Neuronal stem cell (in vitro differentiated cells): ENCODE data around the gene MLANA.

ENCODE experiments used
- DNase-seq: peaks from one replicate; pipeline ENCODE4 v3.0.0-alpha.2; 2013; ENCODE audit warnings: low spot score
- H2AFZ ChIP-seq: one replicate; pipeline ENCODE4 v1.6.1; 2013; ENCODE audit warnings: mild to moderate bottlenecking, low read length, inconsistent platforms
- H2AK5ac ChIP-seq: 2 replicates; pipeline ENCODE4 v1.6.1; 2013; ENCODE audit warnings: low read depth, mild to moderate bottlenecking, inconsistent platforms, low read length, moderate library complexity, mixed read lengths
- H2BK120ac ChIP-seq: 2 replicates; pipeline ENCODE4 v1.6.1; 2013; ENCODE audit warnings: low read depth, mild to moderate bottlenecking, inconsistent platforms, low read length, moderate library complexity, mixed read lengths
- H2BK12ac ChIP-seq: one replicate; pipeline ENCODE4 v1.6.1; 2013; ENCODE audit warnings: low read length, inconsistent platforms
- H2BK15ac ChIP-seq: 2 replicates; pipeline ENCODE4 v1.6.1; 2013; ENCODE audit warnings: mild to moderate bottlenecking, low read length, inconsistent platforms, mixed read lengths
- H2BK5ac ChIP-seq: one replicate; pipeline ENCODE4 v1.6.1; 2013; ENCODE audit warnings: inconsistent platforms, mild to moderate bottlenecking, low read length, moderate library complexity
- H3K14ac ChIP-seq: one replicate; pipeline ENCODE4 v1.6.1; 2013; ENCODE audit warnings: low read length, inconsistent platforms
- H3K18ac ChIP-seq: 2 replicates; pipeline ENCODE4 v1.6.1; 2013; ENCODE audit warnings: low read length, inconsistent platforms
- H3K23ac ChIP-seq: 2 replicates; pipeline ENCODE4 v1.6.1; 2013; ENCODE audit warnings: low read depth, mild to moderate bottlenecking, mixed read lengths, low read length, inconsistent platforms; ENCODE audit not compliant: poor library complexity
- H3K27ac ChIP-seq: replicated peaks from 3 replicates; pipeline ENCODE4 v1.5.1; 2013; ENCODE audit warnings: low read length, inconsistent platforms
- H3K27me3 ChIP-seq, 3 experiments: 2 replicates each; pipeline ENCODE4 v1.6.1; 2013; ENCODE audit warnings: low read length in 3 of 3, mild to moderate bottlenecking in 2 of 3, inconsistent platforms in 1 of 3, low read depth in 1 of 3, mixed read lengths in 1 of 3, moderate library complexity in 1 of 3; ENCODE audit not compliant: control insufficient read depth in 3 of 3, insufficient read depth in 3 of 3
- H3K36me3 ChIP-seq, 2 donors: replicated peaks in 1 of 2; 2 replicates each; pipeline ENCODE4 v1.6.1; 2013; ENCODE audit warnings: low read length in 2 of 2; ENCODE audit not compliant: control insufficient read depth in 2 of 2, insufficient read depth in 2 of 2
- H3K4ac ChIP-seq: 2 replicates; pipeline ENCODE4 v1.6.1; 2013; ENCODE audit warnings: inconsistent platforms, mild to moderate bottlenecking, low read length, moderate library complexity
- H3K4me1 ChIP-seq, 2 donors: 1 replicate in 1 of 2; 2 replicates in 1 of 2; pipeline ENCODE4 v1.6.1; 2013; ENCODE audit warnings: low read length in 2 of 2, low read depth in 1 of 2; ENCODE audit not compliant: control insufficient read depth in 2 of 2, insufficient read depth in 1 of 2
- H3K4me2 ChIP-seq: one replicate; pipeline ENCODE4 v1.6.1; 2013; ENCODE audit warnings: mild to moderate bottlenecking, low read length, inconsistent platforms; ENCODE audit not compliant: insufficient read depth, poor library complexity, severe bottlenecking
- H3K4me3 ChIP-seq, 2 donors: 2 replicates each; pipeline ENCODE4 v1.5.1; 2013; ENCODE audit warnings: low read length in 2 of 2, mild to moderate bottlenecking in 2 of 2, inconsistent platforms in 1 of 2, moderate library complexity in 1 of 2
- H3K79me1 ChIP-seq: one replicate; pipeline ENCODE4 v1.6.1; 2013; ENCODE audit warnings: low read depth, mild to moderate bottlenecking, inconsistent platforms, low read length, moderate library complexity
- H3K9ac ChIP-seq: one replicate; pipeline ENCODE4 v1.6.1; 2013; ENCODE audit warnings: mild to moderate bottlenecking, low read depth, low read length, inconsistent platforms; ENCODE audit not compliant: poor library complexity
- H3K9me3 ChIP-seq, 2 donors: replicated peaks in 1 of 2; 2 replicates each; pipeline versions ENCODE3 to v1.6.1; 2013; ENCODE audit warnings: low read length in 2 of 2, mild to moderate bottlenecking in 2 of 2, inconsistent platforms in 1 of 2, low read depth in 1 of 2, mixed read lengths in 1 of 2, moderate library complexity in 1 of 2; ENCODE audit not compliant: control insufficient read depth in 2 of 2, insufficient read depth in 1 of 2
- H4K8ac ChIP-seq: one replicate; pipeline ENCODE4 v1.6.1; 2013; ENCODE audit warnings: low read depth, mild to moderate bottlenecking, inconsistent platforms, low read length, moderate library complexity
- H4K91ac ChIP-seq: one replicate; pipeline ENCODE4 v1.6.1; 2013; ENCODE audit warnings: low read length, low read depth, mild to moderate bottlenecking, inconsistent platforms; ENCODE audit not compliant: poor library complexity
- WGBS, 2 donors: extraction: QIAGEN DNeasy Blood & Tissue Kit; methylation state at CpG; one replicate each; pipeline ENCODE4 v1.1.7; 2013; ENCODE audit warnings: missing lambda C conversion rate in 2 of 2, mixed read lengths in 1 of 2; ENCODE audit not compliant: insufficient read length in 2 of 2, insufficient replicate concordance in 1 of 2; ENCODE audit errors: extremely low coverage in 2 of 2; 5-methylcytosine and 5-hydroxymethylcytosine counted together

MLANA gene

GRCh38 chr9:5922192-5922591 is 31.5 kb downstream of the MLANA start:
- no peak overlapping the region for H3K23ac ChIP-seq
- no peak overlapping the region for H3K4me3 ChIP-seq
- no peak overlapping the region for H2BK120ac ChIP-seq
- H3K14ac ChIP-seq: no peak overlapping the region
- no peak overlapping the region for H3K9ac ChIP-seq
- DNase-seq: no peak
- H2AFZ ChIP-seq: no peak overlapping the region
- no peak overlapping the region for H2BK5ac ChIP-seq
- H4K8ac ChIP-seq: no peak overlapping the region
- no peaks in the 10 kb centered on the region for H3K4me1 ChIP-seq
- no peaks in the 10 kb centered on the region for H3K79me1 ChIP-seq
- no peak overlapping the region for H3K27ac ChIP-seq
- no peaks in the 10 kb centered on the region for H3K9me3 ChIP-seq
- no peak overlapping the region for H2BK15ac ChIP-seq
- no peak overlapping the region for H4K91ac ChIP-seq
- no peak overlapping the region for H2AK5ac ChIP-seq
- peaks cover 6 to 57% of the 10 kb centered on the region in 2 donors for H3K36me3 ChIP-seq
- no CpG with 5 or more reads among the region's 2 CpGs for WGBS, 2 donors
- no peak overlapping the region for H3K18ac ChIP-seq
- no peak overlapping the region for H2BK12ac ChIP-seq
- H3K4ac ChIP-seq: no peak overlapping the region
- no peaks in the 10 kb centered on the region for H3K27me3 ChIP-seq
- H3K4me2 ChIP-seq: no peak overlapping the region

- no peak overlapping the region for H4K91ac ChIP-seq
- DNase-seq: no peak
- no peak overlapping the region for H2AK5ac ChIP-seq
- H2BK12ac ChIP-seq: no peak overlapping the region
- H2BK15ac ChIP-seq: no peak overlapping the region
- no peaks in the 10 kb centered on the region for H3K79me1 ChIP-seq
- no peak overlapping the region for H3K18ac ChIP-seq
- no peak overlapping the region for H2BK120ac ChIP-seq
- no peaks in the 10 kb centered on the region for H3K27me3 ChIP-seq
- no peak overlapping the region for H3K27ac ChIP-seq
- H3K9ac ChIP-seq: no peak overlapping the region
- H4K8ac ChIP-seq: no peak overlapping the region
- H3K36me3 ChIP-seq: peaks cover 2 to 21% of the 10 kb centered on the region in 2 donors
- no peak overlapping the region for H2AFZ ChIP-seq
- H3K9me3 ChIP-seq: no peaks in the 10 kb centered on the region
- H2BK5ac ChIP-seq: no peak overlapping the region
- no peak overlapping the region for H3K4me2 ChIP-seq
- H3K14ac ChIP-seq: no peak overlapping the region
- H3K4me3 ChIP-seq: no peak overlapping the region
- WGBS, 2 donors: no CpG with 5 or more reads among the region's 1 CpG
- H3K4me1 ChIP-seq: peaks cover 0 to 12% of the 10 kb centered on the region in 2 donors
- H3K4ac ChIP-seq: no peak overlapping the region
- no peak overlapping the region for H3K23ac ChIP-seq
These were observed 41.0 kb downstream of the MLANA start for GRCh38 chr9:5931657-5932056.

GRCh38 chr9:5938449-5938848 is 47.8 kb downstream of the MLANA start:
- Histone ChIP-seq H3K18ac (no peak overlapping the region), H3K9ac (no peak overlapping the region), H2AFZ (no peak overlapping the region), H3K4ac (no peak overlapping the region), H3K14ac (no peak overlapping the region), H3K23ac (no peak overlapping the region), H3K27ac (no peak overlapping the region), H4K8ac (no peak overlapping the region), H3K27me3 (peaks cover 0 to 2% (median 0%) of the 10 kb centered on the region in 3 experiments), H3K4me3 (no peak overlapping the region), H3K4me2 (no peak overlapping the region), H3K79me1 (no peaks in the 10 kb centered on the region), H2BK120ac (no peak overlapping the region), H2BK15ac (no peak overlapping the region), H3K9me3 (no peaks in the 10 kb centered on the region), H2BK12ac (no peak overlapping the region), H3K4me1 (peaks cover 0 to 12% of the 10 kb centered on the region in 2 donors), H4K91ac (no peak overlapping the region), H3K36me3 (peaks cover 2 to 3% of the 10 kb centered on the region in 2 donors), H2AK5ac (no peak overlapping the region), H2BK5ac (no peak overlapping the region)
- no peak for DNase-seq
- WGBS, 2 donors: no CpG with 5 or more reads among the region's 2 CpGs

- Histone ChIP-seq H3K9ac (no peak overlapping the region), H3K4ac (no peak overlapping the region), H4K91ac (no peak overlapping the region), H3K14ac (no peak overlapping the region), H2BK15ac (no peak overlapping the region), H2BK12ac (no peak overlapping the region), H3K4me3 (no peak overlapping the region), H3K27me3 (peaks cover 0 to 2% (median 0%) of the 10 kb centered on the region in 3 experiments), H2AFZ (no peak overlapping the region), H3K9me3 (no peaks in the 10 kb centered on the region), H3K36me3 (no peaks in the 10 kb centered on the region), H2BK120ac (no peak overlapping the region), H2AK5ac (no peak overlapping the region), H3K23ac (no peak overlapping the region), H3K4me2 (no peak overlapping the region), H3K27ac (no peak overlapping the region), H3K4me1 (peaks cover 0 to 12% of the 10 kb centered on the region in 2 donors), H3K79me1 (no peaks in the 10 kb centered on the region), H4K8ac (no peak overlapping the region), H2BK5ac (no peak overlapping the region), H3K18ac (no peak overlapping the region)
- DNase-seq: no peak
These were observed 48.8 kb downstream of the MLANA start for GRCh38 chr9:5939530-5939929.
